Neural cell (in vitro differentiated cells): ENCODE measurements around the gene REV1. TPM values are rescaled to one million over a fixed set of nuclear protein-coding genes. Genes with fewer than 3 reads are reported as not detected.

Source experiments
- H2AFZ ChIP-seq: fragments of 200-600, 300-800 bp; sonication (generic), shearing (Covaris generic); 2 replicates; pipeline ENCODE4 v1.6.0; 2014; ENCODE audit warnings: low read depth, mild to moderate bottlenecking, antibody characterized with exemption, low read length, moderate library complexity
- H3F3A ChIP-seq: fragments of 200-600 bp; shearing (Covaris generic); 2 replicates; pipeline ENCODE4 v1.6.1; 2016; ENCODE audit warnings: mild to moderate bottlenecking, moderate library complexity, mixed read lengths, antibody characterized with exemption, low read length; ENCODE audit not compliant: insufficient read depth, poor library complexity, severe bottlenecking
- H3K27ac ChIP-seq: fragments of 200-600, 300-800 bp; sonication (generic), shearing (Covaris generic); 2 replicates; pipeline ENCODE4 v1.5.1; 2014; ENCODE audit warnings: mild to moderate bottlenecking, low read length, moderate library complexity
- H3K27me3 ChIP-seq: fragments of 300-800, 200-600 bp; sonication (generic), shearing (Covaris generic); 2 replicates; pipeline ENCODE4 v1.6.0; 2014; ENCODE audit warnings: mild to moderate bottlenecking, low read depth, low read length, moderate library complexity; ENCODE audit not compliant: insufficient read depth
- H3K36me3 ChIP-seq: fragments of 300-800, 200-600 bp; sonication (generic), shearing (Covaris generic); 2 replicates; pipeline ENCODE4 v1.5.1; 2014; ENCODE audit warnings: mild to moderate bottlenecking, antibody characterized with exemption, low read length, moderate library complexity; ENCODE audit not compliant: insufficient read depth
- H3K4me2 ChIP-seq: fragments of 300-800, 200-600 bp; sonication (generic), shearing (Covaris generic); 2 replicates; pipeline ENCODE4 v1.6.0; 2014; ENCODE audit warnings: mild to moderate bottlenecking, low read length
- H3K4me3 ChIP-seq: fragments of 300-800, 200-600 bp; sonication (generic), shearing (Covaris generic); 2 replicates; pipeline ENCODE4 v1.5.1; 2014; ENCODE audit warnings: mild to moderate bottlenecking, low read length, moderate library complexity
- H3K79me2 ChIP-seq: fragments of 200-600 bp; shearing (Covaris generic); replicated peaks from 2 replicates; pipeline ENCODE4 v1.6.0; 2014; ENCODE audit warnings: mild to moderate bottlenecking, low read length, moderate library complexity; ENCODE audit not compliant: insufficient read depth
- H3K9ac ChIP-seq: fragments of 300-800, 200-600 bp; sonication (generic), shearing (Covaris generic); 2 replicates; pipeline ENCODE4 v1.6.1; 2016; ENCODE audit warnings: mild to moderate bottlenecking, low read length, mixed read lengths
- H3K9me2 ChIP-seq: fragments of 200-600 bp; shearing (Covaris generic); 2 replicates; pipeline ENCODE4 v1.6.1; 2016; ENCODE audit warnings: mild to moderate bottlenecking, low read length, mixed read lengths; ENCODE audit not compliant: insufficient read depth
- H3K9me3 ChIP-seq: fragments of 200-600, 300-800 bp; sonication (generic), shearing (Covaris generic); 2 replicates; pipeline ENCODE4 v1.6.1; 2016; ENCODE audit warnings: mild to moderate bottlenecking, mixed run types, low read length, moderate library complexity, mixed read lengths
- H4K20me1 ChIP-seq: fragments of 200-600 bp; shearing (Covaris generic); 2 replicates; pipeline ENCODE4 v1.6.1; 2016; ENCODE audit warnings: mild to moderate bottlenecking, mixed run types; ENCODE audit not compliant: insufficient read depth
- CTCF ChIP-seq: fragments of 450-650 bp; IDR thresholded peaks from 2 replicates; pipeline ENCODE4 v1.5.1; 2014; ENCODE audit warnings: antibody characterized with exemption, mild to moderate bottlenecking, moderate library complexity; ENCODE audit not compliant: poor library complexity, severe bottlenecking
- EP300 ChIP-seq: fragments of 450-650 bp; conservative IDR thresholded peaks from 2 replicates; pipeline ENCODE4 v1.6.1; 2014; ENCODE audit warnings: antibody characterized with exemption, mild to moderate bottlenecking, moderate library complexity; ENCODE audit not compliant: poor library complexity, severe bottlenecking
- EZH2 ChIP-seq: fragments of 200-600, 300-800 bp; shearing (Covaris generic), sonication (generic); IDR thresholded peaks from 2 replicates; pipeline ENCODE4 v1.6.1; 2014; ENCODE audit warnings: antibody characterized with exemption, low read length, borderline replicate concordance, mild to moderate bottlenecking; ENCODE audit not compliant: insufficient read depth, poor library complexity, severe bottlenecking
- MXI1 ChIP-seq: fragments of 450-650 bp; conservative IDR thresholded peaks from 2 replicates; pipeline ENCODE4 v1.6.1; 2014; ENCODE audit warnings: antibody characterized with exemption, mild to moderate bottlenecking; ENCODE audit not compliant: poor library complexity, severe bottlenecking
- POLR2AphosphoS5 ChIP-seq: IDR thresholded peaks from 2 replicates; pipeline ENCODE4 v1.6.1; 2012
- RAD21 ChIP-seq: fragments of 450-650 bp; conservative IDR thresholded peaks from 2 replicates; pipeline ENCODE4 v1.6.1; 2014; ENCODE audit warnings: antibody characterized with exemption, mild to moderate bottlenecking, moderate library complexity
- REST ChIP-seq: IDR thresholded peaks from 2 replicates; pipeline ENCODE4 v1.6.1; 2012; ENCODE audit warnings: borderline replicate concordance
- SMC3 ChIP-seq: fragments of 450-650 bp; conservative IDR thresholded peaks from 2 replicates; pipeline ENCODE4 v1.6.1; 2014; ENCODE audit warnings: antibody characterized with exemption, mild to moderate bottlenecking, moderate library complexity; ENCODE audit not compliant: poor library complexity
- TAF1 ChIP-seq: IDR thresholded peaks from 2 replicates; pipeline ENCODE4 v1.6.1; 2012; ENCODE audit warnings: low read depth
- polyA plus RNA-seq: library from polyadenylated mRNA; depleted of rRNA; stranded (reverse); fragments of >200 nt; gene quantifications from 2 replicates; pipeline ENCODE4 v1.2.3, GENCODE V29; 2014

Gene REV1
- polyA plus RNA-seq, 1 donor from 2014 or later, result 84.1 TPM

- no peaks in the 10 kb centered on the region for H3K36me3 ChIP-seq
- no peaks in the 10 kb centered on the region for H3K9me2 ChIP-seq
- no peak overlapping the region for H3K9ac ChIP-seq
- H4K20me1 ChIP-seq, result no peaks in the 10 kb centered on the region
- H3K27ac ChIP-seq, result no peak overlapping the region
- TF ChIP-seq SMC3 (no peak), EZH2 (no peak), RAD21 (no peak), CTCF (no peak), POLR2AphosphoS5 (no peak), TAF1 (no peak), EP300 (no peak), REST (no peak), MXI1 (no peak)
- no peak overlapping the region for H3K4me3 ChIP-seq
- no peaks in the 10 kb centered on the region for H3K9me3 ChIP-seq
- H3K79me2 ChIP-seq, result no peaks in the 10 kb centered on the region
- H3K27me3 ChIP-seq, result no peaks in the 10 kb centered on the region
- no peak overlapping the region for H3K4me2 ChIP-seq
- H3F3A ChIP-seq, result no peaks in the 10 kb centered on the region
- no peak overlapping the region for H2AFZ ChIP-seq
Measured at GRCh38 chr2:99410276-99410675, 79.5 kb downstream of the REV1 start.

- Histone ChIP-seq H2AFZ (no peak overlapping the region), H4K20me1 (no peaks in the 10 kb centered on the region), H3K79me2 (no peaks in the 10 kb centered on the region), H3K27ac (no peak overlapping the region), H3K4me3 (no peak overlapping the region), H3F3A (no peaks in the 10 kb centered on the region), H3K27me3 (no peaks in the 10 kb centered on the region), H3K9me2 (no peaks in the 10 kb centered on the region), H3K9me3 (no peaks in the 10 kb centered on the region), H3K9ac (no peak overlapping the region), H3K36me3 (peaks cover 14% of the 10 kb centered on the region), H3K4me2 (no peak overlapping the region)
- TF ChIP-seq RAD21 (no peak), EZH2 (no peak), CTCF (no peak), SMC3 (no peak), MXI1 (no peak), EP300 (no peak)
Measured at GRCh38 chr2:99406137-99406536, 83.7 kb downstream of the REV1 start.
